ENCODE measurements around the gene KIFBP. TPM values are rescaled to one million over a fixed set of nuclear protein-coding genes. Genes with fewer than 3 reads are reported as not detected.

KIFBP gene
- total RNA-seq, 4 donors from 2014 or later = 21.9 to 23.8 (median 22.9) TPM

DNA sequence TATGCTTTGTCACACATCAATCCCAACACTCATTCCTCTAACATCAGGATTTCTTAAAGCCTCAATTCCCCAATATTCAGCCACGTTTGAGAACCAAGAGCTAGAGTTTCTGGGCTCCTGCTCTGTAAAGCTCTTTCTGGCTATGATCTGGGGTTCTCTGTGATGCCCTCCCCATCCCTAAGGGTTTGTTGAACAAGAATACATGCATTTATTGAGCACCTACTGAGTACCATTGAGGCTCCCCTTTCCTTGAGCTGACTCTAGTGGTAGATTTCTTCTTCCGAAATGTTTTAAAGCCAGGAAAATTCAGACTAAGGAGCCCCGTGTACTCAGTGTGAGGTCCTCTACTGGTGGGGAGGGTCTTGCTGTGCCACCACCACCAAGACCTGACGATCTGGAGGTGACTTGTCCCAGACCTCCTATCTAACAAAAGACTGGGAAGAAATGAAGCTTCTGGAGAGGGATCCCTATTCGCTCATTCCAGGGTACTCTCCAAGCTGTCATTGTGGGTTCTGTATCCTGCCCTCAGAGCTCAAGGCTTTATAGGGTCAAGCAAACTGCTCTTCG, 76.2 kb downstream of the KIFBP start:
- no peak overlapping the region for H3K4me3 ChIP-seq (ENCODE audit: low read depth, poor library complexity, severe bottlenecking)
- 83 to 90% methylated on average over 6 of the region's 6 CpGs for WGBS, 2 donors
- intact Hi-C loops (cut with DNase I; ENCODE audit: low total_unique reads) = no loop called here
- TF ChIP-seq POLR2A (IDR thresholded peaks at IDR 0.05) (no peak), CTCF (IDR thresholded peaks at IDR 0.05) (no peak)
- DNase-seq (ENCODE audit: low spot score in 2 of 2) = no peak

DNA sequence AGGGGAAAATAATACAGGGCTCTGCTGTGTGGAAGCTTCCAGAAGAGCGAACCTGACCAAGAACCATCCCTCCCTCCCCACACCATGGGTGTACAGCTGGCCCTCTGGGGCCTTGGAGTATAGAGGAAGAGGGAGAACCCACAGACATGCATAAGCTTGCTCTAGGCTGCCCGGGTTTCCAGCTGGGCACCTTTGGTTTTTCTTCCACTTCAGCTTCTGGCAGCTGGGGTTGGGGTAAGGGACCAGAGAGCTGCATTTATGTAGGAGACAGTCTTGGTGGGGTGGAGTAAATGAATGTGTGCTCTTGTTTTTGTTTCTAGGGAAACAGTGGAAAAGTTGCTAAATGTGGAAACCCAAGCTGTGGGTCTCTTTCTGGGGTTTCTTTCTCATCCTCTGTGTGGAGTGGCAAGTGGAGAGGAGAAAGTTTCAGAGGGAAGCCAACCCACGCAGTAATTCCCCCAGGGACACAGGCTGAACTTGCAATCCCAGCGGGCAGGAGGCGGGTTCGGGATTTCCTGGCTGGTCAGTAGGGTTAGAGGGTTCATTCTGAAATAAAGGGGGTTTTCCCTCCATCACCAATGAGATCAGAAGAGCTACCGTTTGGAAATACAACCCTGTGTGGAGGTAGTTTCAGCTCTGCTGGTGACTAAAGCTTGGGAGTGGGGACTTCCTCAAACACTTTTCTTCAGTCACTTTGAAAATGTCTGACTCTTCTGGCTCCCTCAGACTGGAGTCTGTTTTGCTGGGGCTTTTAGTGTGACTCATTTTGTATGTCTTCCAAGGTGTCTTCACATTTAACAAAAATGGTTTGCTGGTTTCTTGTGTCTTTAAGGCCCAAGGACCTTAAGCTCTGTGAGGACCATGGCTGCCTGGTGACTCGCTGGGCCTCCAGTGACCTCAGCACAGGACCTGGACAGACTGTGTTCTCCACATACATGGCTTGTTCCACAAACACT, 77.1 kb downstream of the KIFBP start:
- TF ChIP-seq POLR2A (IDR thresholded peaks at IDR 0.05) = no peak
- TF ChIP-seq CTCF (IDR thresholded peaks at IDR 0.05) = no peak
- DNase-seq (ENCODE audit: low spot score in 2 of 2) = no peak
- intact Hi-C loops (cut with DNase I; ENCODE audit: low total_unique reads) = no loop called here
- no peak overlapping the region for H3K4me3 ChIP-seq (ENCODE audit: low read depth, poor library complexity, severe bottlenecking)
- WGBS, 2 donors = 55 to 56% methylated on average over 8 of the region's 8 CpGs

Other genes starting within 250 kb of the KIFBP start
- 1 to 10 TPM; 1.5 to 2.6 (median 1.9) TPM for gene STOX1, start 161.3 kb upstream of the KIFBP start, total RNA-seq
- gene DDX50, start 87.5 kb upstream of the KIFBP start, total RNA-seq = 10 to 100 TPM; 26.8 to 42.7 (median 31.5) TPM
- gene DDX21, start 32.6 kb upstream of the KIFBP start, total RNA-seq = 10 to 100 TPM; 41.9 to 55.5 (median 47.9) TPM
- 10 to 100 TPM; 20.6 to 39.6 (median 24.1) TPM for gene SRGN, start 99.3 kb downstream of the KIFBP start, total RNA-seq
- gene VPS26A, start 135.4 kb downstream of the KIFBP start, total RNA-seq = 10 to 100 TPM; 32.3 to 36.3 (median 34.0) TPM
- 10 to 100 TPM; 19.6 to 21.4 (median 20.4) TPM for gene SUPV3L1, start 191.4 kb downstream of the KIFBP start, total RNA-seq
- 1 to 10 TPM in 1 of 4 donors, under 1 TPM in 2, not detected in 1; 0.04 to 1.4 (median 0.12) TPM for gene HKDC1, start 231.5 kb downstream of the KIFBP start, total RNA-seq

Data from lower leg skin (tissue), 4 donors.